Measurements from ENCODE around the gene SMPD4.
"Not testable (repeated sequence)": the region's sequence is repeated elsewhere in the genome, so short reads cannot be mapped to it uniquely, and the experiment has no call there.

SMPD4 gene

GRCh38 chr2:130155956-130156623 is 25.3 kb downstream of the SMPD4 start:
- DNase-seq, result not testable (repeated sequence)

- DNase-seq, result no peak
Measured at GRCh38 chr2:130154773-130155765, 26.3 kb downstream of the SMPD4 start.

- DNase-seq, result not testable (repeated sequence)
Measured at GRCh38 chr2:130154423-130154770, 27.0 kb downstream of the SMPD4 start.

- DNase-seq, result not testable (repeated sequence)
Measured at GRCh38 chr2:130153721-130154422, 27.5 kb downstream of the SMPD4 start.

- no peak for DNase-seq
Measured at GRCh38 chr2:130152816-130153595, 28.4 kb downstream of the SMPD4 start.

GRCh38 chr2:130152136-130152815 is 29.1 kb downstream of the SMPD4 start:
- DNase-seq, result not testable (repeated sequence)

GRCh38 chr2:130151145-130151512 is 30.3 kb downstream of the SMPD4 start:
- not testable (repeated sequence) for DNase-seq

GRCh38 chr2:130150181-130151144 is 30.9 kb downstream of the SMPD4 start:
- no peak for DNase-seq

- DNase-seq, result not testable (repeated sequence)
Measured at GRCh38 chr2:130148515-130148914, 32.9 kb downstream of the SMPD4 start.

- DNase-seq, result peak; percentile 61
Measured at GRCh38 chr2:130145006-130145414, 36.4 kb downstream of the SMPD4 start, which contains the start of gene CCDC74B. CCDC74B (minus strand) TSS chr2:130145112; CDS start chr2:130144996, 116 bp downstream.

- DNase-seq, result not testable (repeated sequence)
Measured at GRCh38 chr2:130143266-130144039, 37.9 kb downstream of the SMPD4 start.

GRCh38 chr2:130142396-130143265 is 38.8 kb downstream of the SMPD4 start:
- not testable (repeated sequence) for DNase-seq

GRCh38 chr2:130141645-130142370 is 39.6 kb downstream of the SMPD4 start:
- DNase-seq, result not testable (repeated sequence)

- not testable (repeated sequence) for DNase-seq
Measured at GRCh38 chr2:130141002-130141401, 40.4 kb downstream of the SMPD4 start.

- DNase-seq, result not testable (repeated sequence)
Measured at GRCh38 chr2:130140516-130140915, 40.9 kb downstream of the SMPD4 start.

- not testable (repeated sequence) for DNase-seq
Measured at GRCh38 chr2:130139331-130140280, 41.8 kb downstream of the SMPD4 start.

GRCh38 chr2:130138841-130139251 is 42.6 kb downstream of the SMPD4 start:
- not testable (repeated sequence) for DNase-seq
